SK-N-SH (cell line): ENCODE results near the gene TMEM205. TPM values are rescaled to one million over a fixed set of nuclear protein-coding genes. Genes with fewer than 3 reads are reported as not detected.

Source experiments
- CTCF ChIA-PET: fragments of 300-600, 350-600 bp; formaldehyde crosslinking; extraction: SDS; loops from one replicate; lab custom pipeline; 2021; lab: Yijun Ruan, JAX
- POLR2A ChIA-PET: fragments of 350-600 bp; sonication (Branson Sonifier 250); formaldehyde crosslinking; extraction: SDS; loops from one replicate; lab custom pipeline; 2020; ENCODE audit warnings: antibody characterized with exemption, inconsistent platforms; lab: Yijun Ruan, JAX
- DNase-seq: peaks from one replicate; pipeline ENCODE4 v3.0.0; 2012
- H2AFZ ChIP-seq: fragments of 200-600 bp; sonication (generic); 2 replicates; pipeline ENCODE4 v1.8.1; 2016; ENCODE audit warnings: antibody characterized with exemption, mild to moderate bottlenecking, low read depth
- H3F3A ChIP-seq: fragments of 200-600 bp; sonication (generic); replicated peaks from 2 replicates; pipeline ENCODE3; 2016; ENCODE audit warnings: antibody characterized with exemption, mild to moderate bottlenecking; ENCODE audit not compliant: insufficient read depth
- H3K27ac ChIP-seq, 2 experiments: fragments of 200-500 bp in 1 of 2; fragments of 200-600 bp in 1 of 2; sonication (Bioruptor generic) in 1 of 2; sonication (generic), shearing (Covaris generic) in 1 of 2; 2 replicates each; pipeline versions ENCODE4 v1.5.1 to v1.6.1; 2014 to 2016; ENCODE audit warnings: low read depth in 2 of 2, inconsistent platforms in 1 of 2, low read length in 1 of 2, mild to moderate bottlenecking in 1 of 2, mixed read lengths in 1 of 2
- H3K27me3 ChIP-seq: fragments of 200-600 bp; sonication (generic), shearing (Covaris generic); 2 replicates; pipeline ENCODE4 v1.6.1; 2016; ENCODE audit warnings: mixed run types; ENCODE audit not compliant: insufficient read depth
- H3K36me3 ChIP-seq, 2 experiments: fragments of 200-500 bp in 1 of 2; fragments of 200-600 bp in 1 of 2; sonication (Bioruptor generic) in 1 of 2; sonication (generic) in 1 of 2; replicated peaks in 1 of 2; 2 replicates each; pipeline versions ENCODE3 to v1.5.1; 2014 to 2016; ENCODE audit warnings: low read length in 1 of 2, mild to moderate bottlenecking in 1 of 2; ENCODE audit not compliant: insufficient read depth in 2 of 2, control insufficient read depth in 1 of 2
- H3K4me1 ChIP-seq, 2 experiments: fragments of 200-500 bp in 1 of 2; fragments of 200-600 bp in 1 of 2; sonication (Bioruptor generic) in 1 of 2; sonication (generic), shearing (Covaris generic) in 1 of 2; 2 replicates each; pipeline versions ENCODE4 v1.5.1 to v1.6.1; 2014 to 2016; ENCODE audit warnings: low read depth in 1 of 2, low read length in 1 of 2, mixed run types in 1 of 2; ENCODE audit not compliant: insufficient read depth in 2 of 2, control insufficient read depth in 1 of 2
- H3K4me2 ChIP-seq: fragments of 200-600 bp; sonication (generic), shearing (Covaris generic); 2 replicates; pipeline ENCODE4 v1.6.1; 2017; ENCODE audit warnings: mixed run types
- H3K4me3 ChIP-seq, 2 experiments: fragments of 200-500 bp in 1 of 2; fragments of 200-600 bp in 1 of 2; sonication (Bioruptor generic) in 1 of 2; sonication (generic), shearing (Covaris generic) in 1 of 2; 2 replicates each; pipeline versions ENCODE4 v1.5.1 to v1.8.1; 2014 to 2016; ENCODE audit warnings: low read depth in 2 of 2, inconsistent platforms in 1 of 2, low read length in 1 of 2, mild to moderate bottlenecking in 1 of 2, mixed read lengths in 1 of 2, moderate library complexity in 1 of 2
- H3K79me2 ChIP-seq: fragments of 200-600 bp; sonication (generic); 2 replicates; pipeline ENCODE4 v1.8.1; 2017; ENCODE audit warnings: mild to moderate bottlenecking; ENCODE audit not compliant: insufficient read depth
- H3K9ac ChIP-seq: fragments of 200-600 bp; sonication (generic); 2 replicates; pipeline ENCODE4 v1.6.1; 2017; ENCODE audit warnings: mixed run types
- H3K9me2 ChIP-seq: fragments of 200-600 bp; sonication (generic); 2 replicates; pipeline ENCODE4 v1.6.1; 2017; ENCODE audit warnings: mixed run types
- H3K9me3 ChIP-seq: fragments of 200-600 bp; sonication (generic); 2 replicates; pipeline ENCODE4 v1.6.1; 2017; ENCODE audit warnings: mixed run types, mild to moderate bottlenecking, moderate library complexity
- H4K20me1 ChIP-seq: fragments of 200-600 bp; sonication (generic); 2 replicates; pipeline ENCODE4 v1.6.1; 2017; ENCODE audit warnings: mild to moderate bottlenecking, mixed run types; ENCODE audit not compliant: insufficient read depth
- EZH2phosphoT487 ChIP-seq: fragments of 200-600 bp; sonication (generic); IDR thresholded peaks from 2 replicates; pipeline ENCODE4 v1.6.1; 2017; ENCODE audit warnings: low read depth, mixed run types, mild to moderate bottlenecking, antibody characterized with exemption, moderate library complexity, borderline replicate concordance
- FOSL2 ChIP-seq: IDR thresholded peaks from 2 replicates; pipeline ENCODE4 v1.4.0; 2012; ENCODE audit warnings: low read depth, mild to moderate bottlenecking, moderate library complexity, borderline replicate concordance
- FOXJ3 ChIP-seq: sonication (generic); formaldehyde crosslinking; IDR thresholded peaks from 2 replicates; pipeline ENCODE4 v1.5.1; 2020; ENCODE audit warnings: mild to moderate bottlenecking, missing genetic modification reagents
- FOXM1 ChIP-seq: IDR thresholded peaks from 2 replicates; pipeline ENCODE4 v1.4.0; 2012; ENCODE audit warnings: low read depth, mild to moderate bottlenecking
- GABPA ChIP-seq: IDR thresholded peaks from 2 replicates; pipeline ENCODE4 v1.4.0; 2012; ENCODE audit warnings: low read depth, mild to moderate bottlenecking
- GATA2 ChIP-seq: sonication (generic); formaldehyde crosslinking; IDR thresholded peaks from 2 replicates; pipeline ENCODE4 v1.5.0; 2020; ENCODE audit warnings: mild to moderate bottlenecking, missing genetic modification reagents
- JUND ChIP-seq: IDR thresholded peaks from 2 replicates; pipeline ENCODE4 v1.4.0; 2012
- MEF2A ChIP-seq: IDR thresholded peaks from 2 replicates; pipeline ENCODE4 v1.4.0; 2012; ENCODE audit warnings: low read depth, borderline replicate concordance
- NFIC ChIP-seq: IDR thresholded peaks from 2 replicates; pipeline ENCODE4 v1.4.0; 2012; ENCODE audit warnings: borderline replicate concordance
- POLR2AphosphoS5 ChIP-seq: IDR thresholded peaks from 2 replicates; pipeline ENCODE4 v1.6.1; 2012; ENCODE audit warnings: low read depth, low read length
- RCOR1 ChIP-seq: fragments of 150-350 bp; IDR thresholded peaks from 2 replicates; pipeline ENCODE4 v1.6.1; 2017; ENCODE audit warnings: antibody characterized with exemption, low read length
- RFX5 ChIP-seq: IDR thresholded peaks from 2 replicates; pipeline ENCODE4 v1.6.1; 2012; ENCODE audit warnings: mild to moderate bottlenecking, improper control_type of control experiment, low read length
- SIN3A ChIP-seq: IDR thresholded peaks from 2 replicates; pipeline ENCODE4 v1.6.1; 2012; ENCODE audit warnings: low read depth, mild to moderate bottlenecking, low read length, moderate library complexity, borderline replicate concordance
- SMC3 ChIP-seq: IDR thresholded peaks from 2 replicates; pipeline ENCODE4 v1.6.1; 2012; ENCODE audit warnings: low read depth, low read length, improper control_type of control experiment
- TCF12 ChIP-seq: IDR thresholded peaks from 2 replicates; pipeline ENCODE4 v1.4.0; 2012
- TEAD4 ChIP-seq: IDR thresholded peaks from 2 replicates; pipeline ENCODE4 v1.4.0; 2012; ENCODE audit warnings: mild to moderate bottlenecking, borderline replicate concordance; ENCODE audit not compliant: insufficient read depth
- YY1 ChIP-seq: IDR thresholded peaks from 2 replicates; pipeline ENCODE4 v1.4.0; 2012; ENCODE audit warnings: low read depth, mild to moderate bottlenecking
- WGBS: methylation state at CpG from one replicate; pipeline ENCODE4 v1.1.6; 2017; ENCODE audit warnings: low lambda C conversion rate; 5-methylcytosine and 5-hydroxymethylcytosine counted together
- polyA plus RNA-seq, 3 experiments: library from polyadenylated mRNA; depleted of rRNA; stranded (reverse); fragments of >200 nt; gene quantifications; 2 replicates each; pipeline ENCODE4 v1.2.3, GENCODE V29; 2012
- TF ChIP-seq, protein P1 (sequence below): fragments of 200-600 bp; sonication (generic); IDR thresholded peaks from 2 replicates; pipeline ENCODE4 v1.6.1; 2017; ENCODE audit warnings: antibody characterized with exemption, mild to moderate bottlenecking, moderate library complexity
- TF ChIP-seq, protein P2 (sequence below): IDR thresholded peaks from 2 replicates; pipeline ENCODE4 v1.4.0; 2012; ENCODE audit warnings: low read depth
- TF ChIP-seq, protein P3 (sequence below): fragments of 150-350 bp; IDR thresholded peaks from 2 replicates; pipeline ENCODE4 v1.6.1; 2017; ENCODE audit warnings: antibody characterized with exemption, low read length, low read depth, borderline replicate concordance
- TF ChIP-seq, protein P4 (sequence below): IDR thresholded peaks from 2 replicates; pipeline ENCODE4 v1.6.1; 2012; ENCODE audit warnings: mild to moderate bottlenecking, low read depth, low read length, moderate library complexity

Gene TMEM205
- polyA plus RNA-seq, 1 of the 3 experiments (the other 2 are of a cell fraction), result 219 TPM

DNA sequence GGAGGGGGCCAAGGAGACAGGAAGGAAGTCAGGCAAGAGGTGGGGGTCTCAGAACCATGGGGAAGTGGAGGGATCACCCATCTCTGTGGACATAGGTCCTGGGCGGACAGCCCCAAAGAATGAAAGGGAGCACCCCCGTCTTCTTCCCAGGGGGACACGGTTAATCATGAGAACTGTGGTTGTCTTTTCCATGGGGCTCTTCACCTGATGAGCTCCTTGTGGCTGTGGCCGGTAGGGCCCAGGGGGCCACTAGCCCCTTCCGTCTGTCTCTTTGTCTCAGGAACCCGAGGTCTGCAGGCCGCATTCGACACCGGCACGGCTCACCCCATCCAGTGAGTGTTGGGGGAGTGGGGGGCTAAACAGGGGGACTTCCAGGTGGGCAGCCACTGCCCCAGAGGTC is 17.8 kb upstream of the TMEM205 start:
- no peaks in the 10 kb centered on the region for H3K9me3 ChIP-seq
- no peak for DNase-seq
- H3K4me2 ChIP-seq, result no peak overlapping the region
- H3K79me2 ChIP-seq, result no peaks in the 10 kb centered on the region
- H3K4me3 ChIP-seq, result no peak overlapping the region
- 100% methylated on average over 10 of the region's 10 CpGs for WGBS
- peaks cover 3% of the 10 kb centered on the region for H3F3A ChIP-seq
- no peak overlapping the region for H3K27ac ChIP-seq
- peaks cover 0 to 12% of the 10 kb centered on the region in 2 experiments for H3K36me3 ChIP-seq
- CTCF ChIA-PET, result no interaction called here
- H4K20me1 ChIP-seq, result no peaks in the 10 kb centered on the region
- no peak overlapping the region for H3K9ac ChIP-seq
- no peak overlapping the region for H2AFZ ChIP-seq
- POLR2A ChIA-PET, result no interaction called here
- no peaks in the 10 kb centered on the region for H3K4me1 ChIP-seq
- H3K9me2 ChIP-seq, result no peaks in the 10 kb centered on the region
- TF ChIP-seq NFIC, result no peak
- TF ChIP-seq, all 33 proteins: peak for 0
- no peaks in the 10 kb centered on the region for H3K27me3 ChIP-seq

DNA sequence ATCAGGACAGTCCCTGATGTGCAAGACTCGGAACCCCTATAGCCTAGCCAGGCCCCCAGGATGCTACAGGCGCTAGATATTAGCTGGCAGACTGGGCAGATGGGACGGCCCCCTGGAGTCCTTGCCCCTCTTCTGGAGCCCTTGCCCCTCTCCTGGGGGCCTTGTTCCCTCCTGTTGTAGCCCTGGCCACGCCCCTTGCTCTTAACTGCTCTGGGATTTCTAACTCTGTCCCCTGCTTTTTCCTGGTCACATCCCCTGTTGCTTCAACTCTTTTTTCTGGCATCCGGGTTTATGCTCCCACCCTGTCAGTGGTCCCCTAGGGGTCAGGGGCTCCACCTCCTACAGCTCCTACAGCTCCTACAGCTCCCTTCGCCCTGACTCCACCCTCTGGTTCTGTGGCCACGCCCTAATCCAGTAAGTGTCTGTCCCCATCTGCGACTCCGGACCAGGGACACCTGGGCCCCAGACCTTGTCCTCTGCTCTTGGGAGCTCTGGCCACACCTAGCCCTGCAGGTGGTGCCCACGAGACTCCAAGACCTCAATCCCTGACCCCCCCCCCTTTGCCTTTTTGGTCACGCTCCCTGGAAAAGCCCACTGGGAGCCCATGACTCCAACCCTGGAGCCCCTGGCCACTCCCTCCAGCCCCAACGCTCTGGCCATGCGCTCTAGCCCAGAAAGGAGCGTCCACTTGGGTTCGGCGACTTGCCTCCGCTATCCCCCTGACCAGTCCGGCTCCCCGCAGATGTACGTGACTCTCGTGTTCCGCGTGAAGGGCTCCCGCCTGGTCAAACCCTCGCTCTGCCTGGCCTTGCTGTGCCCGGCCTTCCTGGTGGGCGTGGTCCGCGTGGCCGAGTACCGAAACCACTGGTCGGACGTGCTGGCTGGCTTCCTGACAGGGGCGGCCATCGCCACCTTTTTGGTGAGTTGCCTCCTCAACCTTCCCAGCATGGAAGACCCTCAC is 16.0 kb upstream of the TMEM205 start:
- peak; percentile 31 for DNase-seq
- Histone ChIP-seq H3K4me1 (no peaks in the 10 kb centered on the region; a peak in 1 of 4 replicates), H2AFZ (no peak overlapping the region), H3K36me3 (peaks cover 0 to 12% of the 10 kb centered on the region in 2 experiments), H3K79me2 (no peaks in the 10 kb centered on the region), H3K9me2 (no peaks in the 10 kb centered on the region), H3K9me3 (no peaks in the 10 kb centered on the region), H3K27me3 (no peaks in the 10 kb centered on the region), H4K20me1 (no peaks in the 10 kb centered on the region), H3F3A (no peaks in the 10 kb centered on the region), H3K27ac (no peak overlapping the region), H3K4me3 (no peak overlapping the region), H3K9ac (no peak overlapping the region), H3K4me2 (no peak overlapping the region)
- WGBS, result 94% methylated on average over 35 of the region's 35 CpGs
- CTCF ChIA-PET, result interaction anchor here (0.7 to 1.4 kb wide), 4 partner anchors 10 to 68 kb away, joined by 3 to 4 read pairs (median 3); partner anchors contain the start of gene SWSAP1
- POLR2A ChIA-PET, result no interaction called here
- TF ChIP-seq, protein P1, sequence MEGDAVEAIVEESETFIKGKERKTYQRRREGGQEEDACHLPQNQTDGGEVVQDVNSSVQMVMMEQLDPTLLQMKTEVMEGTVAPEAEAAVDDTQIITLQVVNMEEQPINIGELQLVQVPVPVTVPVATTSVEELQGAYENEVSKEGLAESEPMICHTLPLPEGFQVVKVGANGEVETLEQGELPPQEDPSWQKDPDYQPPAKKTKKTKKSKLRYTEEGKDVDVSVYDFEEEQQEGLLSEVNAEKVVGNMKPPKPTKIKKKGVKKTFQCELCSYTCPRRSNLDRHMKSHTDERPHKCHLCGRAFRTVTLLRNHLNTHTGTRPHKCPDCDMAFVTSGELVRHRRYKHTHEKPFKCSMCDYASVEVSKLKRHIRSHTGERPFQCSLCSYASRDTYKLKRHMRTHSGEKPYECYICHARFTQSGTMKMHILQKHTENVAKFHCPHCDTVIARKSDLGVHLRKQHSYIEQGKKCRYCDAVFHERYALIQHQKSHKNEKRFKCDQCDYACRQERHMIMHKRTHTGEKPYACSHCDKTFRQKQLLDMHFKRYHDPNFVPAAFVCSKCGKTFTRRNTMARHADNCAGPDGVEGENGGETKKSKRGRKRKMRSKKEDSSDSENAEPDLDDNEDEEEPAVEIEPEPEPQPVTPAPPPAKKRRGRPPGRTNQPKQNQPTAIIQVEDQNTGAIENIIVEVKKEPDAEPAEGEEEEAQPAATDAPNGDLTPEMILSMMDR, result no peak
- no peak for TF ChIP-seq RFX5
- TF ChIP-seq GATA2 (CRISPR knock-in tag), result no peak
- TF ChIP-seq, protein P2, sequence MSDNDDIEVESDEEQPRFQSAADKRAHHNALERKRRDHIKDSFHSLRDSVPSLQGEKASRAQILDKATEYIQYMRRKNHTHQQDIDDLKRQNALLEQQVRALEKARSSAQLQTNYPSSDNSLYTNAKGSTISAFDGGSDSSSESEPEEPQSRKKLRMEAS, result no peak
- no peak for TF ChIP-seq SIN3A
- TF ChIP-seq, protein P3, sequence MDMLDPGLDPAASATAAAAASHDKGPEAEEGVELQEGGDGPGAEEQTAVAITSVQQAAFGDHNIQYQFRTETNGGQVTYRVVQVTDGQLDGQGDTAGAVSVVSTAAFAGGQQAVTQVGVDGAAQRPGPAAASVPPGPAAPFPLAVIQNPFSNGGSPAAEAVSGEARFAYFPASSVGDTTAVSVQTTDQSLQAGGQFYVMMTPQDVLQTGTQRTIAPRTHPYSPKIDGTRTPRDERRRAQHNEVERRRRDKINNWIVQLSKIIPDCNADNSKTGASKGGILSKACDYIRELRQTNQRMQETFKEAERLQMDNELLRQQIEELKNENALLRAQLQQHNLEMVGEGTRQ, result no peak
- TF ChIP-seq FOSL2, result no peak
- TF ChIP-seq MEF2A, result no peak
- no peak for TF ChIP-seq TEAD4
- no peak for TF ChIP-seq RCOR1
- TF ChIP-seq FOXM1, result no peak
- TF ChIP-seq FOXJ3 (CRISPR knock-in tag), result no peak
- TF ChIP-seq SMC3, result no peak
- no peak for TF ChIP-seq JUND
- TF ChIP-seq, protein P4, sequence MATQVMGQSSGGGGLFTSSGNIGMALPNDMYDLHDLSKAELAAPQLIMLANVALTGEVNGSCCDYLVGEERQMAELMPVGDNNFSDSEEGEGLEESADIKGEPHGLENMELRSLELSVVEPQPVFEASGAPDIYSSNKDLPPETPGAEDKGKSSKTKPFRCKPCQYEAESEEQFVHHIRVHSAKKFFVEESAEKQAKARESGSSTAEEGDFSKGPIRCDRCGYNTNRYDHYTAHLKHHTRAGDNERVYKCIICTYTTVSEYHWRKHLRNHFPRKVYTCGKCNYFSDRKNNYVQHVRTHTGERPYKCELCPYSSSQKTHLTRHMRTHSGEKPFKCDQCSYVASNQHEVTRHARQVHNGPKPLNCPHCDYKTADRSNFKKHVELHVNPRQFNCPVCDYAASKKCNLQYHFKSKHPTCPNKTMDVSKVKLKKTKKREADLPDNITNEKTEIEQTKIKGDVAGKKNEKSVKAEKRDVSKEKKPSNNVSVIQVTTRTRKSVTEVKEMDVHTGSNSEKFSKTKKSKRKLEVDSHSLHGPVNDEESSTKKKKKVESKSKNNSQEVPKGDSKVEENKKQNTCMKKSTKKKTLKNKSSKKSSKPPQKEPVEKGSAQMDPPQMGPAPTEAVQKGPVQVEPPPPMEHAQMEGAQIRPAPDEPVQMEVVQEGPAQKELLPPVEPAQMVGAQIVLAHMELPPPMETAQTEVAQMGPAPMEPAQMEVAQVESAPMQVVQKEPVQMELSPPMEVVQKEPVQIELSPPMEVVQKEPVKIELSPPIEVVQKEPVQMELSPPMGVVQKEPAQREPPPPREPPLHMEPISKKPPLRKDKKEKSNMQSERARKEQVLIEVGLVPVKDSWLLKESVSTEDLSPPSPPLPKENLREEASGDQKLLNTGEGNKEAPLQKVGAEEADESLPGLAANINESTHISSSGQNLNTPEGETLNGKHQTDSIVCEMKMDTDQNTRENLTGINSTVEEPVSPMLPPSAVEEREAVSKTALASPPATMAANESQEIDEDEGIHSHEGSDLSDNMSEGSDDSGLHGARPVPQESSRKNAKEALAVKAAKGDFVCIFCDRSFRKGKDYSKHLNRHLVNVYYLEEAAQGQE, result no peak
- no peak for TF ChIP-seq YY1
- TF ChIP-seq TCF12, result no peak
- TF ChIP-seq GABPA, result no peak
- TF ChIP-seq EZH2phosphoT487, result no peak
- no peak for TF ChIP-seq POLR2AphosphoS5
